HepG2 (cell line): ENCODE measurements around the gene GRIN3B. TPM values are rescaled to one million over a fixed set of nuclear protein-coding genes. Genes with fewer than 3 reads are reported as not detected.
A peak's percentile ranks its signal among the peaks of the same experiment; 100 is the strongest.

Experiments
- ADNP ChIP-seq: sonication (generic); formaldehyde crosslinking; IDR thresholded peaks from 2 replicates; pipeline ENCODE4 v1.4.0; 2020; ENCODE audit warnings: missing genetic modification reagents
- BRCA1 ChIP-seq: sonication (generic); formaldehyde crosslinking; IDR thresholded peaks from 2 replicates; pipeline ENCODE4 v1.4.0; 2020; ENCODE audit warnings: missing genetic modification reagents
- FOXO4 ChIP-seq: sonication (generic); formaldehyde crosslinking; conservative IDR thresholded peaks from 2 replicates; pipeline ENCODE4 v1.8.1; 2023; ENCODE audit warnings: missing genetic modification reagents
- HOXA5 ChIP-seq: sonication (generic); formaldehyde crosslinking; IDR thresholded peaks from 2 replicates; pipeline ENCODE4 v1.4.0; 2020; ENCODE audit warnings: missing genetic modification reagents
- IKZF1 ChIP-seq: fragments of 450-650 bp; IDR thresholded peaks from 2 replicates; pipeline ENCODE4 v1.7.1; 2016
- IRF2 ChIP-seq: IDR thresholded peaks from 2 replicates; pipeline ENCODE4 v1.6.1; 2018; ENCODE audit warnings: missing genetic modification reagents, missing compliant biosample characterization
- MAZ ChIP-seq, 2 experiments: sonication (generic) in 1 of 2; formaldehyde crosslinking in 1 of 2; IDR thresholded peaks; 2 replicates each; pipeline versions ENCODE4 v1.5.0 to v1.6.1; 2012 to 2020; ENCODE audit warnings: low read depth in 2 of 2, mild to moderate bottlenecking in 2 of 2, borderline replicate concordance in 1 of 2, improper control_type of control experiment in 1 of 2, low read length in 1 of 2, missing genetic modification reagents in 1 of 2, moderate library complexity in 1 of 2
- NCOA2 ChIP-seq: sonication (generic); formaldehyde crosslinking; IDR thresholded peaks from 2 replicates; pipeline ENCODE4 v1.8.0; 2022; ENCODE audit warnings: inconsistent platforms
- STAT6 ChIP-seq: sonication (generic); formaldehyde crosslinking; IDR thresholded peaks from 2 replicates; pipeline ENCODE4 v1.4.0; 2020; ENCODE audit warnings: missing genetic modification reagents, mild to moderate bottlenecking, borderline replicate concordance
- XBP1 ChIP-seq: sonication (generic); formaldehyde crosslinking; IDR thresholded peaks from 2 replicates; pipeline ENCODE4 v1.5.0; 2020; ENCODE audit warnings: missing genetic modification reagents
- XRCC5 ChIP-seq: fragments of 200-400 bp; formaldehyde crosslinking; optimal IDR thresholded peaks from 2 replicates; pipeline ENCODE3; 2017; ENCODE audit warnings: mild to moderate bottlenecking, low read length
- ZBTB39 ChIP-seq: sonication (generic); formaldehyde crosslinking; IDR thresholded peaks from 2 replicates; pipeline ENCODE4 v1.5.0; 2020; ENCODE audit warnings: missing genetic modification reagents
- ZFP1 ChIP-seq: IDR thresholded peaks from 2 replicates; pipeline ENCODE4 v1.6.1; 2016
- ZNF121 ChIP-seq: sonication (generic); formaldehyde crosslinking; IDR thresholded peaks from 2 replicates; pipeline ENCODE4 v1.5.0; 2020; ENCODE audit warnings: mild to moderate bottlenecking, missing genetic modification reagents
- ZNF275 ChIP-seq: sonication (generic); formaldehyde crosslinking; IDR thresholded peaks from 2 replicates; pipeline ENCODE4 v1.8.0; 2022; ENCODE audit warnings: missing genetic modification reagents, mild to moderate bottlenecking, inconsistent platforms, borderline replicate concordance
- ZNF564 ChIP-seq: sonication (generic); formaldehyde crosslinking; IDR thresholded peaks from 2 replicates; pipeline ENCODE4 v1.8.1; 2023; ENCODE audit warnings: mild to moderate bottlenecking, missing genetic modification reagents
- ZNF605 ChIP-seq: sonication (generic); formaldehyde crosslinking; IDR thresholded peaks from 2 replicates; pipeline ENCODE4 v1.8.0; 2022; ENCODE audit warnings: mild to moderate bottlenecking, missing genetic modification reagents
- ZNF629 ChIP-seq: sonication (generic); formaldehyde crosslinking; conservative IDR thresholded peaks from 2 replicates; pipeline ENCODE4 v1.5.0; 2020; ENCODE audit warnings: missing genetic modification reagents
- ZNF709 ChIP-seq: sonication (generic); formaldehyde crosslinking; IDR thresholded peaks from 2 replicates; pipeline ENCODE4 v1.5.0; 2020; ENCODE audit warnings: mild to moderate bottlenecking, missing genetic modification reagents
- ZZZ3 ChIP-seq: sonication (generic); formaldehyde crosslinking; IDR thresholded peaks from 2 replicates; pipeline ENCODE4 v1.4.0; 2020; ENCODE audit warnings: missing genetic modification reagents, mild to moderate bottlenecking, borderline replicate concordance
- polyA plus RNA-seq, 8 experiments: library from polyadenylated mRNA; depleted of rRNA in 3 of 8; stranded (reverse) in 7 of 8; unstranded in 1 of 8; fragments of >200 nt; fragmentation: Illumina TruSeq in 4 of 8; extraction: Trizol in 4 of 8; gene quantifications; 2 replicates each; pipeline versions ENCODE4 v1.2.1 to v1.2.3, GENCODE V29; 2011 to 2016; ENCODE audit warnings: low read depth in 4 of 8, missing spikeins in 1 of 8, mixed read lengths in 1 of 8; ENCODE audit not compliant: insufficient read depth in 1 of 8
- total RNA-seq, 5 experiments: library from RNA; depleted of rRNA; stranded (reverse); fragments of >200 nt; fragmentation: Illumina TruSeq; extraction: Trizol; gene quantifications; 2 replicates each; pipeline ENCODE4 v1.2.3, GENCODE V29; 2016; ENCODE audit warnings: low read depth in 1 of 5

Gene GRIN3B
- total and polyA plus RNA-seq, 2 of the 13 experiments (the other 11 are each of a cell fraction or from before 2014, with no cell fraction given), result 0.07 to 0.20 TPM

- TF ChIP-seq ZNF564 (CRISPR knock-in tag) (no peak; the same call in 1 of the 2 replicates), XBP1 (CRISPR knock-in tag) (no peak), IKZF1 (no peak), ZBTB39 (CRISPR knock-in tag) (peak; percentile 70; the same call in 1 of the 2 replicates), STAT6 (CRISPR knock-in tag) (no peak), ZNF605 (CRISPR knock-in tag) (peak; percentile 87; the same call in 1 of the 2 replicates), IRF2 (CRISPR knock-in tag) (0 out of 2 replicates have a peak, but pooled peaks have one; percentile 47), ADNP (no peak), MAZ (IDR thresholded peaks at IDR 0.05; ENCODE audit: borderline replicate concordance, low read depth, low read length) (no peak), MAZ (CRISPR knock-in tag; IDR thresholded peaks at IDR 0.05; ENCODE audit: low read depth) (peak; percentile 54), BRCA1 (CRISPR knock-in tag) (no peak), NCOA2 (CRISPR knock-in tag) (no peak), ZZZ3 (CRISPR knock-in tag) (peak; percentile 62; the same call in 1 of the 2 replicates), ZNF629 (CRISPR knock-in tag) (no peak), XRCC5 (peak; percentile 68), ZNF121 (CRISPR knock-in tag) (no peak), ZNF709 (CRISPR knock-in tag) (peak; percentile 88), ZNF275 (CRISPR knock-in tag) (no peak), FOXO4 (CRISPR knock-in tag) (0 out of 2 replicates have a peak, but pooled peaks have one; percentile 37), HOXA5 (no peak), ZFP1 (0 out of 2 replicates have a peak, but pooled peaks have one; percentile 5)
Observed at GRCh38 chr19:1050989-1051788, 51.0 kb downstream of the GRIN3B start (continued).
